ENCODE measurements around the gene AVEN. TPM values are rescaled to one million over a fixed set of nuclear protein-coding genes. Genes with fewer than 3 reads are reported as not detected.

The AVEN gene
- polyA plus RNA-seq, 1 of the 3 experiments (the other 2 are of a cell fraction) = 7.5 TPM

- Histone ChIP-seq H3K9me3 (no peaks in the 10 kb centered on the region), H3K27ac (ENCODE audit: low read depth in 2 of 2, low read length in 1 of 2) (no peak overlapping the region), H3K27me3 (ENCODE audit: insufficient read depth) (no peaks in the 10 kb centered on the region), H3K79me2 (ENCODE audit: insufficient read depth) (no peaks in the 10 kb centered on the region), H3F3A (replicated peaks; ENCODE audit: insufficient read depth) (no peaks in the 10 kb centered on the region), H2AFZ (ENCODE audit: low read depth) (no peak overlapping the region), H3K9me2 (no peaks in the 10 kb centered on the region), H3K36me3 (replicated peaks in 1 of 2; ENCODE audit: control insufficient read depth in 1 of 2, insufficient read depth in 2 of 2, low read length in 1 of 2) (no peaks in the 10 kb centered on the region), H3K4me3 (ENCODE audit: low read depth in 2 of 2, low read length in 1 of 2) (no peak overlapping the region), H3K4me2 (no peak overlapping the region), H4K20me1 (ENCODE audit: insufficient read depth) (no peaks in the 10 kb centered on the region), H3K4me1 (ENCODE audit: control insufficient read depth in 1 of 2, insufficient read depth in 2 of 2, low read depth in 1 of 2, low read length in 1 of 2) (no peaks in the 10 kb centered on the region), H3K9ac (no peak overlapping the region)
- DNase-seq = no peak
- CTCF ChIA-PET = interaction anchor here (1.1 to 1.7 kb wide), 3 partner anchors 14 to 133 kb away, joined by 5 to 6 read pairs (median 5); partner anchors contain the start of gene KATNBL1
- POLR2A ChIA-PET = no interaction called here
- TF ChIP-seq PBX3 (IDR thresholded peaks at IDR 0.05) (no peak), GABPA (IDR thresholded peaks at IDR 0.05; ENCODE audit: low read depth) (no peak), CHD2 (IDR thresholded peaks at IDR 0.05; ENCODE audit: low read length, partially characterized antibody) (no peak), SMC3 (IDR thresholded peaks at IDR 0.05; ENCODE audit: low read depth, low read length) (no peak), RAD21 (IDR thresholded peaks at IDR 0.05; ENCODE audit: low read length) (no peak), ELF1 (IDR thresholded peaks at IDR 0.05) (no peak), RFX5 (IDR thresholded peaks at IDR 0.05; ENCODE audit: low read length) (no peak), ZBTB33 (IDR thresholded peaks at IDR 0.05; ENCODE audit: borderline replicate concordance, low read depth) (no peak), EP300 (IDR thresholded peaks at IDR 0.05; ENCODE audit: borderline replicate concordance in 1 of 2, low read depth in 1 of 2, low read length in 1 of 2) (no peak), YY1 (IDR thresholded peaks at IDR 0.05; ENCODE audit: low read depth) (no peak), NRF1 (IDR thresholded peaks at IDR 0.05; ENCODE audit: low read depth, low read length) (no peak), MEF2A (IDR thresholded peaks at IDR 0.05; ENCODE audit: borderline replicate concordance, low read depth) (no peak), TAF1 (IDR thresholded peaks at IDR 0.05; ENCODE audit: borderline replicate concordance, low read depth, low read length) (no peak), FOXJ3 (CRISPR knock-in tag; IDR thresholded peaks at IDR 0.05) (no peak)
- TF ChIP-seq, protein P1, sequence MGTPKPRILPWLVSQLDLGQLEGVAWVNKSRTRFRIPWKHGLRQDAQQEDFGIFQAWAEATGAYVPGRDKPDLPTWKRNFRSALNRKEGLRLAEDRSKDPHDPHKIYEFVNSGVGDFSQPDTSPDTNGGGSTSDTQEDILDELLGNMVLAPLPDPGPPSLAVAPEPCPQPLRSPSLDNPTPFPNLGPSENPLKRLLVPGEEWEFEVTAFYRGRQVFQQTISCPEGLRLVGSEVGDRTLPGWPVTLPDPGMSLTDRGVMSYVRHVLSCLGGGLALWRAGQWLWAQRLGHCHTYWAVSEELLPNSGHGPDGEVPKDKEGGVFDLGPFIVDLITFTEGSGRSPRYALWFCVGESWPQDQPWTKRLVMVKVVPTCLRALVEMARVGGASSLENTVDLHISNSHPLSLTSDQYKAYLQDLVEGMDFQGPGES (IDR thresholded peaks at IDR 0.05; ENCODE audit: low read depth, low read length) = no peak
- 84% methylated on average over 4 of the region's 4 CpGs for WGBS (ENCODE audit: low lambda C conversion rate)
Measured at GRCh38 chr15:34076785-34077184, 37.8 kb upstream of the AVEN start.

DNA sequence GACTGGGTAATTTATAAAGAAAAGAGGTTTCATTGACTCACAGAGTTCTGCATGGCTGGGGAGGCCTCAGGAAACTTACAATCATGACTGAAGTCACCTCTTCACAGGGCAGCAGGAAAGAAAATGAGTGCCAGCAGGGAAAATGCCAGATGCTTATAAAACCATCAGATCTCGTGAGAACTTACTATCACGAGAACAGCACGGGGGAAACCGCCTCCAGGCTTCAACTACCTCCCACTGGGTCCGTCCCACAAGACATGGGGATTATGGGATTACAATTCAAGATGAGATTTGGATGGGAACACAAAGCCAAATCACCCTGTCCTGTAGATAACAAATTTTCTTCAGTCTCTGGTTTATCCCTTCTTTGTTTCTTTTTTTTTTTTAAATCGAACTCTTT is 31.0 kb upstream of the AVEN start:
- H3K4me1 ChIP-seq (ENCODE audit: control insufficient read depth in 1 of 2, insufficient read depth in 2 of 2, low read depth in 1 of 2, low read length in 1 of 2) = no peaks in the 10 kb centered on the region
- H3K4me3 ChIP-seq (ENCODE audit: low read depth in 2 of 2, low read length in 1 of 2) = no peak overlapping the region
- no peak overlapping the region for H3K27ac ChIP-seq (ENCODE audit: low read depth in 2 of 2, low read length in 1 of 2)
- no peaks in the 10 kb centered on the region for H3K27me3 ChIP-seq (ENCODE audit: insufficient read depth)
- no peaks in the 10 kb centered on the region for H3K36me3 ChIP-seq (replicated peaks in 1 of 2; ENCODE audit: control insufficient read depth in 1 of 2, insufficient read depth in 2 of 2, low read length in 1 of 2)
- H2AFZ ChIP-seq (ENCODE audit: low read depth) = no peak overlapping the region
- 77% methylated on average over 6 of the region's 6 CpGs for WGBS (ENCODE audit: low lambda C conversion rate)
- H3K9ac ChIP-seq = no peak overlapping the region
- no peaks in the 10 kb centered on the region for H3F3A ChIP-seq (replicated peaks; ENCODE audit: insufficient read depth)
- POLR2A ChIA-PET = no interaction called here
- H3K4me2 ChIP-seq = no peak overlapping the region
- no peaks in the 10 kb centered on the region for H3K79me2 ChIP-seq (ENCODE audit: insufficient read depth)
- DNase-seq = no peak
- H3K9me2 ChIP-seq = no peaks in the 10 kb centered on the region
- H4K20me1 ChIP-seq (ENCODE audit: insufficient read depth) = no peaks in the 10 kb centered on the region
- CTCF ChIA-PET = interaction anchor here (0.6 kb wide), 1 partner anchor 9 kb away, joined by 3 read pairs; no protein-coding TSS in a partner anchor
- no peaks in the 10 kb centered on the region for H3K9me3 ChIP-seq
- TF ChIP-seq, protein P2, sequence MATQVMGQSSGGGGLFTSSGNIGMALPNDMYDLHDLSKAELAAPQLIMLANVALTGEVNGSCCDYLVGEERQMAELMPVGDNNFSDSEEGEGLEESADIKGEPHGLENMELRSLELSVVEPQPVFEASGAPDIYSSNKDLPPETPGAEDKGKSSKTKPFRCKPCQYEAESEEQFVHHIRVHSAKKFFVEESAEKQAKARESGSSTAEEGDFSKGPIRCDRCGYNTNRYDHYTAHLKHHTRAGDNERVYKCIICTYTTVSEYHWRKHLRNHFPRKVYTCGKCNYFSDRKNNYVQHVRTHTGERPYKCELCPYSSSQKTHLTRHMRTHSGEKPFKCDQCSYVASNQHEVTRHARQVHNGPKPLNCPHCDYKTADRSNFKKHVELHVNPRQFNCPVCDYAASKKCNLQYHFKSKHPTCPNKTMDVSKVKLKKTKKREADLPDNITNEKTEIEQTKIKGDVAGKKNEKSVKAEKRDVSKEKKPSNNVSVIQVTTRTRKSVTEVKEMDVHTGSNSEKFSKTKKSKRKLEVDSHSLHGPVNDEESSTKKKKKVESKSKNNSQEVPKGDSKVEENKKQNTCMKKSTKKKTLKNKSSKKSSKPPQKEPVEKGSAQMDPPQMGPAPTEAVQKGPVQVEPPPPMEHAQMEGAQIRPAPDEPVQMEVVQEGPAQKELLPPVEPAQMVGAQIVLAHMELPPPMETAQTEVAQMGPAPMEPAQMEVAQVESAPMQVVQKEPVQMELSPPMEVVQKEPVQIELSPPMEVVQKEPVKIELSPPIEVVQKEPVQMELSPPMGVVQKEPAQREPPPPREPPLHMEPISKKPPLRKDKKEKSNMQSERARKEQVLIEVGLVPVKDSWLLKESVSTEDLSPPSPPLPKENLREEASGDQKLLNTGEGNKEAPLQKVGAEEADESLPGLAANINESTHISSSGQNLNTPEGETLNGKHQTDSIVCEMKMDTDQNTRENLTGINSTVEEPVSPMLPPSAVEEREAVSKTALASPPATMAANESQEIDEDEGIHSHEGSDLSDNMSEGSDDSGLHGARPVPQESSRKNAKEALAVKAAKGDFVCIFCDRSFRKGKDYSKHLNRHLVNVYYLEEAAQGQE (IDR thresholded peaks at IDR 0.05; ENCODE audit: low read depth, low read length) = no peak
- TF ChIP-seq MAX (IDR thresholded peaks at IDR 0.05; ENCODE audit: low read depth) (no peak), MEF2A (IDR thresholded peaks at IDR 0.05; ENCODE audit: borderline replicate concordance, low read depth) (no peak), ZBTB33 (IDR thresholded peaks at IDR 0.05; ENCODE audit: borderline replicate concordance, low read depth) (no peak)
